Measurements from ENCODE around the gene SMIM13. TPM values are rescaled to one million over a fixed set of nuclear protein-coding genes. Genes with fewer than 3 reads are reported as not detected.
A peak's percentile ranks its signal among the peaks of the same experiment; 100 is the strongest.

SMIM13 gene
- total and polyA plus RNA-seq, 2 of the 4 experiments (the other 2 are of a cell fraction): 5.4 to 10.0 TPM

- Histone ChIP-seq H2BK120ac (ENCODE audit: low read depth, low read length) (no peak overlapping the region), H3K27ac (ENCODE audit: insufficient read depth, low read length) (no peak overlapping the region), H3K27me3 (ENCODE audit: control insufficient read depth, insufficient read depth, low read length) (no peaks in the 10 kb centered on the region), H4K8ac (ENCODE audit: low read depth in 2 of 2, low read length in 2 of 2) (no peak overlapping the region), H3K9me1 (ENCODE audit: insufficient read depth, low read length) (no peaks in the 10 kb centered on the region), H3K4me3 (ENCODE audit: insufficient read depth, low read depth, low read length) (no peak overlapping the region), H3K36me3 (ENCODE audit: control insufficient read depth, insufficient read depth, low read length) (no peaks in the 10 kb centered on the region), H3K9me3 (ENCODE audit: control insufficient read depth, insufficient read depth, low read length) (no peaks in the 10 kb centered on the region), H2BK5ac (ENCODE audit: low read depth, low read length, poor library complexity, severe bottlenecking) (no peak overlapping the region), H4K20me1 (ENCODE audit: insufficient read depth, low read length) (no peaks in the 10 kb centered on the region), H3K23ac (ENCODE audit: low read depth, low read length) (no peak overlapping the region), H2BK20ac (ENCODE audit: low read depth, low read length) (peak overlapping the region; percentile 55; the same call in 1 of the 2 replicates), H2AFZ (replicated peaks; ENCODE audit: low read length, poor library complexity) (no peak overlapping the region), H3K4ac (ENCODE audit: low read depth, low read length) (no peak overlapping the region), H2AK9ac (replicated peaks; ENCODE audit: low read depth, low read length, poor library complexity) (no peak overlapping the region), H4K5ac (ENCODE audit: low read depth, low read length) (no peak overlapping the region; the same call in 1 of the 2 replicates), H2AK5ac (ENCODE audit: low read depth, low read length) (no peak overlapping the region), H3K56ac (ENCODE audit: extremely low read depth, insufficient read depth, low read length) (no peak overlapping the region), H3K79me1 (ENCODE audit: low read depth in 1 of 2, low read length in 2 of 2) (no peaks in the 10 kb centered on the region), H3K4me2 (ENCODE audit: low read depth, low read length) (no peak overlapping the region), H2BK15ac (ENCODE audit: low read depth, low read length) (no peak overlapping the region), H3K4me1 (ENCODE audit: control insufficient read depth, insufficient read depth, low read length) (peaks cover 5% of the 10 kb centered on the region), H3K18ac (ENCODE audit: low read depth, low read length) (peak overlapping the region; percentile 59; the same call in 1 of the 2 replicates), H3K9ac (ENCODE audit: low read depth, low read length) (no peak overlapping the region), H3K14ac (replicated peaks; ENCODE audit: low read depth, low read length) (no peak overlapping the region), H4K91ac (ENCODE audit: insufficient read depth, low read depth, low read length) (no peak overlapping the region)
- DNase-seq (peak; percentile 50), ATAC-seq (ENCODE audit: low read depth) (peak; percentile 63)
- in situ Hi-C loops (cut with MboI; ENCODE audit: low sequenced_read_pairs) (loop anchor here (25.0 kb wide), 1 partner anchor 567 kb away; no protein-coding TSS in a partner anchor), dilution Hi-C loops (cut with HindIII; ENCODE audit: low sequenced_read_pairs, unreplicated experiment) (no loop called here), intact Hi-C loops (cut with micrococcal nuclease) (no loop called here)
- ChIA-PET CTCF (interaction anchor here (0.6 kb wide), 1 partner anchor 100 kb away, joined by 4 read pairs; no protein-coding TSS in a partner anchor), POLR2A (ENCODE audit: unreplicated experiment) (interaction anchor here (0.5 kb wide), 1 partner anchor 441 kb away, joined by 3 read pairs; no protein-coding TSS in a partner anchor)
- TF ChIP-seq BHLHE40 (IDR thresholded peaks at IDR 0.05; ENCODE audit: low read depth, low read length) (no peak), ELK1 (IDR thresholded peaks at IDR 0.05; ENCODE audit: borderline replicate concordance, low read depth, low read length) (no peak), CHD1 (IDR thresholded peaks at IDR 0.05; ENCODE audit: low read depth, low read length) (no peak), RAD21 (IDR thresholded peaks at IDR 0.05; ENCODE audit: low read length) (no peak), MAFK (IDR thresholded peaks at IDR 0.05; ENCODE audit: low read depth, low read length) (no peak), POLR2A (IDR thresholded peaks at IDR 0.05; ENCODE audit: low read depth, low read length) (no peak), USF2 (IDR thresholded peaks at IDR 0.05; ENCODE audit: low read depth, low read length) (no peak), MXI1 (IDR thresholded peaks at IDR 0.05; ENCODE audit: borderline replicate concordance, low read depth, low read length) (no peak), RFX5 (IDR thresholded peaks at IDR 0.05; ENCODE audit: low read depth, low read length) (no peak), MAZ (IDR thresholded peaks at IDR 0.05; ENCODE audit: borderline replicate concordance, low read depth, low read length) (no peak), CTCF (conservative IDR thresholded peaks at IDR 0.05; ENCODE audit: low read depth, low read length) (no peak), NFE2L2 (IDR thresholded peaks at IDR 0.05; ENCODE audit: low read depth, low read length) (no peak)
- WGBS, 2 experiments (ENCODE audit: extremely low coverage in 2 of 2, insufficient read length in 1 of 2): no CpG with 5 or more reads among the region's 1 CpG
- no TSS peak for BruUV-seq (replicated peaks)
These were observed 38.9 kb upstream of the SMIM13 start for GRCh38 chr6:11054722-11055121.
